HG02973 (cell line): ENCODE data around the gene RAB3IP.
"Not testable (repeated sequence)": the region's sequence is repeated elsewhere in the genome, so short reads cannot be mapped to it uniquely, and the experiment has no call there.

ENCODE experiments used
- ATAC-seq: cut with Tn5 transposase; IDR thresholded peaks from one replicate; pipeline ENCODE4 v1.9.1; 2021; ENCODE audit warnings: moderate library complexity; ENCODE audit not compliant: unreplicated experiment

RAB3IP gene

DNA sequence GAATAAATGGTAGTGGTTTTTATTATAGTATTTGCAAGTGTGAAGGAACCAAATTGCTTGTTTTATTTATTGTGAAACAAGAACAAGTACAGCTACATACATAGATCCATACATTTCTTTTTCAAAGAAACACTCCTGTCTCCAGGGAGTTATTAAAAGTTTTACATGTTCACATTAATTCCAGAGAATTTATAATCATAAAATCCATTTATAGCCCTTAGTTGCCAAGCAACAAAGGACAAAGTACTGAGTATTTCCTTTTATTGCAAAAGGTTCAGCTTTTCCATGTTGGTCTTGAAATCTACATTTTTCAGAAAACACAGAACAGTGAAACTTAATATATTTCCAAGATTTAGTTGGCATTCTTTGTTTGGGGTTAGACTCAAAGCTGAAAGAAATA is 95.9 kb downstream of the RAB3IP start:
- no peak for ATAC-seq

DNA sequence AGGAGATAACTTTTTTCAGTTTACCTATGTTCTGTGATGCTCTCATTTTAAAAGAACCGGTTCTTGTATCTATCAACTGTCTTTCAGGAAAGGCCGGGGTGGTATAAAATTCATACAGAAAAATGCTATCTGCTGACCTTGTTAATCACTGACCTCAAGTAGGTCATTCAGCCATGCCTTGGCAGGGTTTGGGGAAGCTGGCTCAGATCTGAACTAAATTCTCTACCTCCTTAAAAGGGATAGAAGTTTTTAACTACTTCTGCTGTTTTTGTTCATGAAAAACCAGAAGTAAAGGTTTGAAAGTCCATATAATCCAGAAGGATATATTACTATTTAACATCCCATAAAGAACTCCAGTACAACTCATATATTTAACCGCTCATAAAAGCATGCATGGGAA is 96.4 kb downstream of the RAB3IP start:
- ATAC-seq, result no peak

DNA sequence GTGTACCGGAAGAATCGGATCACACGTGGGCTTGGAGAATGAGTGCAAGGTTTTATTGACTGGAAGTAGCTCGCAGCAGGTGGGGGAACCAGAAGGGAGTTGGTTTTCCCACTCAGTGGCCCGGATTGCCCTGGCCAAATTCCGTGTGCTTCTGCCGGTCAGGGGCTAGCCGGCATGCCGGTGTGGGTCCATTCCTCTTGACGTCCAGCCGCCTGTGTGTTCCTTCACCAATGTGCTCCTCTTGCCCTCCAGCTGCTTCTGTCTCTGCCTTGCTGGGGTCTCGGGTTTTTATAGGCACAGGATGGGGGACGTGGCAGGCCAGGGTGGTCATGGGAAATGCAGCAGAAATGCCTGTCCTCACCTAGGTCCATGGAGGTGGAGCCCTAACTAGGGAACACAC is 97.4 kb downstream of the RAB3IP start:
- ATAC-seq, result no peak

DNA sequence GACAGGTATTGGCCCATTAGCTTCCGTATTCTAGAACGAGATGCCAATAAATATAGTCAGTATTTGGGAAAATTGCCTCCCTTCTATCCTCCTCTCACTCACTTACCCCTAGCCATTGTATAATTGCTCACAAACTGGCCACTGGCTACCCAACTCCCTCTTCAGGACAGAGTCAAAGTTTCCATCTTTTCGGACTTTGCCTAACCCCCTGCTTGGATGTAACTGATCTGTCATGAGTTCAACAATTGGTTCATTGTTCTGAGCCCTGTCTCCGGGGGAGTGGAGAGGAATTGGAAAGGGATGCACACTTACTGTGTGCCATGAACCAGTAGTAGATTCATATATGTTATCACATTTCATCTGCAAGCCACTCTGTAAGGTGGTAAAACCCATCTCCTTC is 98.5 kb downstream of the RAB3IP start:
- ATAC-seq, result no peak

DNA sequence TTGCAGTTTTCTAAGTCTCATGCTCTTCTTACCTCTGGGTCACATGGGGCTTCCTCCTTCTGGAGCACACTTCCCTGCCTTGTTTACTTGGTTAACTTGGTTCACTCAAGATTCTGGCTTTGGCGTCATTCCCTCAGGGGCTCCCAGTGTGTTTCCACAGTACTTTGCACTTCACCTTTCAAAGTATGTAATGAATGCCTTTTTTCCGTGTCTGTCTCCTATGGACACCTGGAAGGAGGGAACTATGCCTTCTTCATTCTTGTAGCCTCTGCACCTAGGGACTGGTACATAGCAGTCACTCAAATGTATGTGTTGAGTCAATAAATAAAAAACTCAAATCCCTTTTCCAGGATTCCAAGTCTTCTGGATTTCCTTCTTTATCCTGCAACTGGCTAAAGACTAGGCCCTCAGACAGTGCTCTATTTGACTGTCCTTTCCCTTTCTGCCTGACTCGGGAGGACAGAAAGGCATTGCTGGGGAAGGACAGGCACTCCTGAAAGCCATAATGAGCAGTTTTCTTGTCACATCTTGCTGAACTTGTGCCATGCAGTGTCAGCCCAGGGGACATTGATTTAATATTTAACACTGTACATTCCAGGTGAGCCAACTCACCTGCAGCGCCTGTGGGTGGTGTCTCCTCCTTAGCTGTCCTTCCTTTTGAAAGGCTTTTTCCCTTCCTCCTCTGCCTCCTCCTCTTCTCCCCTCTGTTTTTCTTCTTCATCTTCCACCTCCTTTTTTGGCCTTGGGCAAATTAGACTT is 99.2 kb downstream of the RAB3IP start:
- ATAC-seq, result no peak

DNA sequence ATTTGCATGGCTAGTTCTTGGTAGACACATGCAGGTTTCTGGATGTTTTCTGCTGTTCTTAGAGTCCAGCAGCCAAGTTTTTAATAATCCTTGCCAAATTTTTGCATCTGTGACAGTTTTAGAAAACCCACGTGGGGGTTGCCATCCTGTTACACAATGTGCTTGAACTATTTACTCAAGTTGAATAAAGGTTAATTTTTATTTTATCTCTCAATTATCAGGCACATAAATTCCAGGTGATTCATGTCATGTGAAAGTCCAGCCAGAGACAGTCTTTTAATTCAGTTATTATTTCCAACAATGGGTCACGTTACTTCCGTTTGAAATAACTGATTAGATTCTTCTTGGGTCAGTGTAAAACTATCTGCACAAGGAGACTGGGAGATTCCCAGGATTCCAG is 102.1 kb downstream of the RAB3IP start:
- no peak for ATAC-seq

DNA sequence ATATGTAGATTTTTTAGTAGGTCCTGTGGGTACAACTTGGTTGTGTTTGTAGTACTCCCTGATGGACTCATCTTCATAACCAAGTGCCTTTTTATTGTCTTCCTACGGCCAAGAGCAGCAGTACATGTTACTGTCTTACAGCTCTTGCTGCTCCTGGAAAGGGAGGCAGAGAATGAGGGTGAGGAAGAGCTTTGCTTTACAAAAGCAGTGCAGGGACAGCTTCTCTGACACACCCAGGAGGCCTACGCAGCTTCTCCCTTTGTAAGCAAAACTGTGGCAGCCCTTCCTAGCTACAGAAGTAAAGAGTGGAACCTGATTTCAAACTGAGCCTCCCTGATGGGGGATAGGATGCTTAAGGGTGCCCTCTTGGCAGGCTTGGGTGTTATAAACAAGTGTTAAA is 104.9 kb downstream of the RAB3IP start:
- ATAC-seq, result no peak

DNA sequence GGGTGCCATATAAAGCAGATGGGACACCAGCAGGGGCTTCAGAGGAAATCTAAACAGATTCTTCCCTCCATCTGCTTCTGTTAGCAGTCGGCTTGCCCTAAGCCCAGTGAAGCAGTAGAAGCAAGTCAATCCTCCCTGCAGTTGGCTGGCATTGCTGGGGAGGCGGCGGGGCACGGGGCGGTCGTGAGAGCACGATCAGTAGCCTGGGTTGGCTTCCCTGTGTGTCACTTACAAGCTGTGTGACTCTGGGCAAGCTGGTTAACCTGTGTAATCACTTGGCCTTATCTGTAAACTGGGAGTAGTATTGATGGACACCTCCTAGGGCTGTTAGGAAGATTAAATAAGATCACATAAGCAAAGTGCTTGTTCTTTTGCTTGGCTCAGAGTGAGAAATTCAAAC is 105.8 kb downstream of the RAB3IP start:
- no peak for ATAC-seq

DNA sequence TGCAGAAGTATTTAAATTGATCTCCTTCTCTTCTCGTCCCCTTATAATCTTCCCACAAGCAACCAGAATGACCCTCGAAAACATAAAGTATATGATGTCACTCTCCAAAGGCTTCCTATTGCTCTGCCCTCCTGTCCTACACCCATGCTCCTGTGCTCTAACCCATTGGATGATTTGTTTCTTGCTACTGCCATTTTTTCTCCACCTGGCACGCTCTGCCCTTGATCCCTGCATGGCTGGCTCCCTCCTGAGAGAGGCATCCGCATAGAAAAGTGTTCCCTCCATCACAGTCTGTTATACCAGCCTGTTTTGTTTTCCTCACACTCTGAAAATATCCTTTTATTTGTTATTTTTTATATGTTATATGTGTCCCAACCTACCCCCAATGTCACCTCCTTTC is 106.2 kb downstream of the RAB3IP start:
- ATAC-seq, result no peak

DNA sequence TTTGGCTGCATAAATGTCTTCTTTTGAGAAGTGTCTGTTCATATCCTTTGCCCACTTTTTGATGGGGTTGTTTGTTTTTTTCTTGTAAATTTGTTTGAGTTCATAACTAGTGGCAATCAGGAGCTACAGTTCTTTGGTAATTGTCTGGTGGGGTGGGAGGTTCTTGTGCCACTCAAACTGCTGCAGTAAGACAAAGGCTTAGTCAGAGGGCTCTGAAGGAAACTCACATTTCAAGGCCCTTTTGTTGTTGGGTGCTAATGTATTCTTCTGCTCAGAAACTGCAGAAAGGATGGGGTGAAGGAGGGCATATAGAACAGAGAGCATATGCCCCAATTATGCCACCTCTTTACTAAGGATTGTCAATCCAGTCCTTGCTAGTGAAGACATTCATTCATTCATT is 108.3 kb downstream of the RAB3IP start:
- no peak for ATAC-seq

DNA sequence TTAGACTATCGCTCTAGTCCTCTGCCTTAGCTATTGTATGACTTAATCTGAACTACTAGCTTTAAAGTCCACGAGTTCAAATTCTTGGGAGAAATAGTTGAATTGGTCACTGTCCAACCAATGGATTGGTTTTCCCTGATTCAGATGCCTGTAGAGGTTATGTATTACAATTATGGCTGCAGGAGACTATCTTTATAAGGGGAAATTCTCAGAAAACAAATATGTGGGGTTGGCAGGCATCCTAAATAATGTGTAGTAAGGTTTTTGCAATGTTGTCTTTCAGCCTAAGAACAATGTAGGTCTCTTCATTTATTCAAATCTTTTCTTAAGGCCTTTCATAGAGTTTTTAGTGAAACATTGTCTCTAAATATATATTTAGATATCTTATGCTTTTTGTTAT is 113.3 kb downstream of the RAB3IP start:
- ATAC-seq, result no peak

DNA sequence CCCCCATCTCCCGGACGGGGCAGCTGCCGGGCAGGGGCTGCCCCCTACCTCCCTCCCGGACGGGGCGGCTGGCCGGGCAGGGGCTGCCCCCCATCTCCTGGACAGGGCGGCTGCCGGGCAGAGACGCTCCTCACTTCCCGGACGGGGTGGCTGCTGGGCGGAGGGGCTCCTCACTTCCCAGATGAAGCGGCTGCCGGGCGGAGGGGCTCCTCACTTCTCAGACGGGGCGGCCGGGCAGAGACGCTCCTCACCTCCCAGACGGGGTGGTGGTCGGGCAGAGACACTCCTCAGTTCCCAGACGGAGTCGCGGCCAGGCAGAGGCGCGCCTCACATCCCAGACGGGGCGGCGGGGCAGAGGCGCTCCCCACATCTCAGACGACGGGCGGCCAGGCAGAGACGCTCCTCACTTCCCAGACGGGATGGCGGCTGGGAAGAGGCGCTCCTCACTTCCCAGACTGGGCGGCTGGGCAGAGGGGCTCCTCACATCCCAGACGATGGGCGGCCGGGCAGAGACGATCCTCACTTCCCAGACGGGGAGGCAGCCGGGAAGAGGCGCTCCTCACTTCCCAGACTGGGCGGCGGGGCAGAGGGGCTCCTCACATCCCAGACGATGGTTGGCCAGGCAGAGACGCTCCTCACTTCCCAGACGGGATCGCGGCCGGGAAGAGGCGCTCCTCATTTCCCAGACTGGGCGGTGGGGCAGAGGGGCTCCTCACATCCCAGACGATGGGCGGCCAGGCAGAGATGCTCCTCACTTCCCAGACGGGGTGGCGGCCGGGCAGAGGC is 114.7 kb downstream of the RAB3IP start:
- not testable (repeated sequence) for ATAC-seq

DNA sequence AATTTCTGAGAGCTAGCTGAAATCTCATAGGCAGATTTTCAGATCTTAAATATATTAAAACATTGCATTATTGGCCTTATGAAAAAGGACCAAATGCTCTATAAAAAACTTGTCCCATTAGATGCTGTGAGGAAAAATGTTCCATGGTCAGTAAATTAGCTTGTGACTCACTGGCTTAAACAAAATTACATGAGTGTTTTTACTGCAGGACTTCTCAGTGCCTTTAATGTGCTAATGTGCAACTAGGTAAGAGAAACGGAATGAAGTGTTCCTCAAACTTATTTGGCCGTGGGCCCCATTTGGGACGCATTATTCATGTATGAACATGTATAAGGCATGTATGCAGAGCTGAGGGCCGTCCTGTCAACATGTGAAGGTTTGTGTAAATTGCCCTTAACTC is 128.0 kb downstream of the RAB3IP start:
- no peak for ATAC-seq

DNA sequence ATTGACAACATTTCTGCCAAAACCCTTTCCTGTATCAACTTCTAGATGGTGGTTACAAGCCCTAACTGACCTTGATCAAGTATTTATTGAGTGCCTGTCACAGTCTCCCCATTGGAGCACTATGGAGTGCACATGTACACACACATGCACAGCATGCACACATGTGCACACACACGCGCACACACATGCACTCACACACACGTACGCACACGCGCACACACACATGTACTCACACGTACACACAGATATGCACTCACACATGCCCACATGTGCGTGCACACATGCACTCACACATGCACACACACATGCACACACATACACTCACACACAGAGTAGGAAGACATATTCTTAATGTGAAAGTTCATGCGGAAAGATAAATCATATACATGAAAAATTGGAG is 130.0 kb downstream of the RAB3IP start:
- no peak for ATAC-seq

DNA sequence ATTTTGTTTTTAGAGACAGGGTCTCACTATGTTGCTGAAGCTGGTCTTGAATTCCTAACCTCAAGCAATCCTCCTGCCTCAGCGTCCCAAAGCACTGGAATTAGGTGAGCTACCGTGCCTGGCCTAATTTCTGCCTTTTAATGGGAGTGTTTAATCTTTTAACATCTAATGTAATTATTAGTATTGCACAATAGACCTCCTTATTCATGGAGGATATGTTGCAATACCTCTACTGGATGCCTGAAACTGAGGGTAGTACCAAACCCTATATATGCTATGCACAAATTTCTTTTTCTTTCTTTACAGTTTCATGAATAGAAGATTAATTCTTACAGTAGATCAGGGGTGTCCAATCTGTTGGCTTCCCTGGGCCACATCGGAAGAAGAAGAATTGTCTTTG is 134.1 kb downstream of the RAB3IP start:
- ATAC-seq, result no peak
